Epithelial cell of prostate (primary cell): Measurements from ENCODE around the gene YEATS4.

Source experiments
- DNase-seq: peaks from one replicate; pipeline ENCODE4 v3.0.0-alpha.2; 2011; ENCODE audit warnings: low read depth, low spot score
- H3K27ac ChIP-seq: fragments of 450-650 bp; 2 replicates; pipeline ENCODE4 v1.5.1; 2017; ENCODE audit warnings: mild to moderate bottlenecking

The YEATS4 gene

GRCh38 chr12:69425417-69425816 is 65.9 kb downstream of the YEATS4 start:
- H3K27ac ChIP-seq: no peak overlapping the region
- no peak for DNase-seq

- H3K27ac ChIP-seq: no peak overlapping the region
Observed at GRCh38 chr12:69428351-69429073, 69.0 kb downstream of the YEATS4 start.

GRCh38 chr12:69430942-69431590 is 71.5 kb downstream of the YEATS4 start:
- H3K27ac ChIP-seq: no peak overlapping the region
- no peak for DNase-seq

More at GRCh38 chr12:69428351-69429073, 69.0 kb downstream of the YEATS4 start:
- DNase-seq: no peak

GRCh38 chr12:69431591-69432222 is 72.2 kb downstream of the YEATS4 start:
- DNase-seq: no peak
- no peak overlapping the region for H3K27ac ChIP-seq

GRCh38 chr12:69433653-69434052 is 74.1 kb downstream of the YEATS4 start:
- no peak overlapping the region for H3K27ac ChIP-seq
- no peak for DNase-seq

GRCh38 chr12:69435644-69436043 is 76.1 kb downstream of the YEATS4 start:
- no peak for DNase-seq

GRCh38 chr12:69437073-69437472 is 77.5 kb downstream of the YEATS4 start:
- DNase-seq: no peak
- no peak overlapping the region for H3K27ac ChIP-seq

More at GRCh38 chr12:69435644-69436043, 76.1 kb downstream of the YEATS4 start:
- H3K27ac ChIP-seq: no peak overlapping the region

- no peak overlapping the region for H3K27ac ChIP-seq
- DNase-seq: no peak
Observed at GRCh38 chr12:69438539-69438938, 79.0 kb downstream of the YEATS4 start.

GRCh38 chr12:69440016-69440415 is 80.5 kb downstream of the YEATS4 start:
- no peak overlapping the region for H3K27ac ChIP-seq
- peak; percentile 31 for DNase-seq
